Astrocyte (in vitro differentiated cells and primary cell): Measurements from ENCODE around the gene MRTFA. TPM values are rescaled to one million over a fixed set of nuclear protein-coding genes. Genes with fewer than 3 reads are reported as not detected.

Source experiments
- DNase-seq: peaks from one replicate; pipeline ENCODE4 v3.0.0-alpha.2; 2010; ENCODE audit warnings: low read depth
- FAIRE-seq: peaks from 2 replicates; lab custom pipeline; 2011; peaks lifted over from hg19 to GRCh38; lab: Jason Lieb, UNC
- H2AFZ ChIP-seq: 2 replicates; pipeline ENCODE4 v1.6.0; 2012; ENCODE audit warnings: low read depth, low read length, inconsistent platforms
- H3K27ac ChIP-seq: 2 replicates; pipeline ENCODE4 v1.5.1; 2011; ENCODE audit warnings: low read depth, low read length, inconsistent platforms
- H3K27me3 ChIP-seq: 2 replicates; pipeline ENCODE4 v1.6.0; 2011; ENCODE audit warnings: low read length, inconsistent platforms; ENCODE audit not compliant: insufficient read depth
- H3K36me3 ChIP-seq: 2 replicates; pipeline ENCODE4 v1.5.1; 2011; ENCODE audit warnings: low read length, inconsistent platforms; ENCODE audit not compliant: insufficient read depth
- H3K4me1 ChIP-seq: 2 replicates; pipeline ENCODE4 v1.5.1; 2011; ENCODE audit warnings: low read length, inconsistent platforms; ENCODE audit not compliant: insufficient read depth
- H3K4me2 ChIP-seq: 2 replicates; pipeline ENCODE4 v1.6.0; 2012; ENCODE audit warnings: low read length, inconsistent platforms
- H3K4me3 ChIP-seq: 2 replicates; pipeline ENCODE4 v1.5.1; 2011; ENCODE audit warnings: low read depth, mild to moderate bottlenecking, low read length, inconsistent platforms; ENCODE audit not compliant: insufficient read depth
- H3K79me2 ChIP-seq: 2 replicates; pipeline ENCODE4 v1.6.0; 2012; ENCODE audit warnings: mild to moderate bottlenecking, low read length, inconsistent platforms; ENCODE audit not compliant: insufficient read depth
- H3K9ac ChIP-seq: 2 replicates; pipeline ENCODE4 v1.6.0; 2012; ENCODE audit warnings: mild to moderate bottlenecking, low read length, inconsistent platforms
- H3K9me3 ChIP-seq: 2 replicates; pipeline ENCODE4 v1.5.1; 2012; ENCODE audit warnings: low read depth, mild to moderate bottlenecking, low read length, inconsistent platforms; ENCODE audit not compliant: insufficient read depth
- H4K20me1 ChIP-seq: 2 replicates; pipeline ENCODE4 v1.6.0; 2012; ENCODE audit warnings: low read length, inconsistent platforms; ENCODE audit not compliant: insufficient read depth
- H3K27ac Mint-ChIP-seq: one replicate; pipeline ENCODE4 v1.8.0; 2021; ENCODE audit warnings: mild to moderate bottlenecking, mixed read lengths; ENCODE audit not compliant: unreplicated experiment
- H3K27me3 Mint-ChIP-seq: one replicate; pipeline ENCODE4 v1.8.0; 2021; ENCODE audit warnings: low read depth, mixed read lengths; ENCODE audit not compliant: unreplicated experiment
- H3K36me3 Mint-ChIP-seq: one replicate; pipeline ENCODE4 v1.8.0; 2021; ENCODE audit warnings: low read depth, mixed read lengths; ENCODE audit not compliant: unreplicated experiment
- H3K4me1 Mint-ChIP-seq: one replicate; pipeline ENCODE4 v1.8.0; 2021; ENCODE audit warnings: low read depth, mixed read lengths; ENCODE audit not compliant: unreplicated experiment
- H3K4me3 Mint-ChIP-seq: one replicate; pipeline ENCODE4 v1.8.0; 2021; ENCODE audit warnings: mild to moderate bottlenecking, moderate library complexity, mixed read lengths; ENCODE audit not compliant: unreplicated experiment
- H3K9me3 Mint-ChIP-seq: one replicate; pipeline ENCODE4 v1.8.0; 2021; ENCODE audit warnings: mild to moderate bottlenecking, mixed read lengths; ENCODE audit not compliant: unreplicated experiment
- CTCF ChIP-seq: IDR thresholded peaks from 2 replicates; pipeline ENCODE4 v1.5.1; 2011; ENCODE audit warnings: low read depth, mild to moderate bottlenecking, inconsistent platforms, low read length, moderate library complexity; ENCODE audit not compliant: insufficient read depth
- EZH2 ChIP-seq: IDR thresholded peaks from 2 replicates; pipeline ENCODE4 v1.6.1; 2012; ENCODE audit warnings: mild to moderate bottlenecking, low read length, inconsistent platforms; ENCODE audit not compliant: insufficient read depth
- total RNA-seq: library from RNA; stranded (reverse); gene quantifications from 2 replicates; pipeline ENCODE4 v1.2.1, GENCODE V29; 2021

The MRTFA gene
- total RNA-seq, 1 donor from 2014 or later: 74.3 TPM

GRCh38 chr22:40409613-40410113 lies 226.9 kb downstream of the MRTFA start:
- H3K4me1 ChIP-seq: no peaks in the 10 kb centered on the region
- peaks cover 75% of the 10 kb centered on the region for H4K20me1 ChIP-seq
- Mint-ChIP-seq H3K4me3 (no peak overlapping the region), H3K27me3 (no peaks in the 10 kb centered on the region), H3K9me3 (no peaks in the 10 kb centered on the region), H3K36me3 (peaks cover 4% of the 10 kb centered on the region), H3K27ac (no peak overlapping the region), H3K4me1 (no peaks in the 10 kb centered on the region)
- peaks cover 4% of the 10 kb centered on the region for H3K79me2 ChIP-seq
- H3K4me2 ChIP-seq: no peak overlapping the region
- H2AFZ ChIP-seq: no peak overlapping the region
- H3K4me3 ChIP-seq: no peak overlapping the region
- FAIRE-seq (no peak), DNase-seq (no peak)
- H3K9me3 ChIP-seq: no peaks in the 10 kb centered on the region
- peaks cover 16% of the 10 kb centered on the region for H3K36me3 ChIP-seq
- no peak overlapping the region for H3K9ac ChIP-seq
- TF ChIP-seq CTCF: no peak
- no peaks in the 10 kb centered on the region for H3K27me3 ChIP-seq
- H3K27ac ChIP-seq: no peak overlapping the region

- no peaks in the 10 kb centered on the region for H3K4me1 Mint-ChIP-seq
- no peak overlapping the region for H3K4me2 ChIP-seq
- no peak for FAIRE-seq
Measured at GRCh38 chr22:40408718-40409612, 227.6 kb downstream of the MRTFA start.

More at GRCh38 chr22:40408718-40409612, 227.6 kb downstream of the MRTFA start:
- Histone ChIP-seq H3K79me2 (peaks cover 4% of the 10 kb centered on the region), H3K9ac (no peak overlapping the region), H3K4me1 (no peaks in the 10 kb centered on the region), H3K9me3 (no peaks in the 10 kb centered on the region), H2AFZ (no peak overlapping the region), H3K4me3 (no peak overlapping the region), H4K20me1 (peaks cover 75% of the 10 kb centered on the region), H3K36me3 (peaks cover 16% of the 10 kb centered on the region), H3K27me3 (no peaks in the 10 kb centered on the region), H3K27ac (no peak overlapping the region)
- H3K27me3 Mint-ChIP-seq: no peaks in the 10 kb centered on the region
- no peak overlapping the region for H3K4me3 Mint-ChIP-seq
- peaks cover 9% of the 10 kb centered on the region for H3K36me3 Mint-ChIP-seq
- H3K9me3 Mint-ChIP-seq: no peaks in the 10 kb centered on the region
- DNase-seq: no peak
- no peak overlapping the region for H3K27ac Mint-ChIP-seq
- TF ChIP-seq EZH2 (no peak), CTCF (no peak)
